A673 (cell line): ENCODE results near the gene SLC16A11. TPM values are rescaled to one million over a fixed set of nuclear protein-coding genes. Genes with fewer than 3 reads are reported as not detected.

Source experiments
- BruUV-seq: library from RNA; stranded (reverse); fragments of 400-500 nt; replicated peaks from 2 replicates; lab custom pipeline; 2021; lab: Mats Ljungman, UMichigan
- CTCF ChIA-PET: fragments of 300-600 bp; sonication (Branson Sonifier 250); formaldehyde crosslinking; loops from one replicate; lab custom pipeline; 2022; ENCODE audit warnings: antibody characterized with exemption; lab: Charles Lee
- POLR2A ChIA-PET: fragments of 300-600 bp; sonication (Branson Sonifier 250); formaldehyde crosslinking; loops from one replicate; lab custom pipeline; 2022; ENCODE audit warnings: antibody characterized with exemption; ENCODE audit not compliant: low non-redundant PET; lab: Charles Lee
- DNase-seq: peaks from one replicate; pipeline ENCODE4 v3.0.0-alpha.2; 2015; ENCODE audit warnings: low spot score
- H3K27ac ChIP-seq: fragments of 200-600 bp; sonication (generic); 2 replicates; pipeline ENCODE4 v1.5.1; 2016; ENCODE audit warnings: mixed run types, low read depth, mild to moderate bottlenecking, mixed read lengths, antibody characterized with exemption, low read length; ENCODE audit not compliant: poor library complexity, severe bottlenecking
- H3K27me3 ChIP-seq: fragments of 200-600 bp; sonication (generic); replicated peaks from 2 replicates; pipeline ENCODE4 v1.6.1; 2017; ENCODE audit warnings: mixed run types, low read depth, mild to moderate bottlenecking, mixed read lengths, antibody characterized with exemption, low read length; ENCODE audit not compliant: insufficient read depth, poor library complexity
- H3K36me3 ChIP-seq: fragments of 200-600 bp; sonication (generic); 2 replicates; pipeline ENCODE4 v1.6.1; 2016; ENCODE audit warnings: mixed run types, mild to moderate bottlenecking, mixed read lengths, antibody characterized with exemption, low read length; ENCODE audit not compliant: insufficient read depth, poor library complexity, severe bottlenecking
- H3K4me1 ChIP-seq: fragments of 200-600 bp; sonication (generic); 2 replicates; pipeline ENCODE4 v1.6.1; 2017; ENCODE audit warnings: mixed run types, mild to moderate bottlenecking, mixed read lengths, antibody characterized with exemption, low read length; ENCODE audit not compliant: insufficient read depth, poor library complexity, severe bottlenecking
- H3K4me3 ChIP-seq: fragments of 200-600 bp; sonication (generic); 2 replicates; pipeline ENCODE4 v1.5.1; 2016; ENCODE audit warnings: low read depth, mixed run types, mild to moderate bottlenecking, mixed read lengths, low read length; ENCODE audit not compliant: poor library complexity, severe bottlenecking
- H3K9me3 ChIP-seq: fragments of 200-600 bp; sonication (generic); 2 replicates; pipeline ENCODE4 v1.6.1; 2016; ENCODE audit warnings: mixed run types, low read depth, mild to moderate bottlenecking, mixed read lengths, antibody characterized with exemption, low read length; ENCODE audit not compliant: poor library complexity, severe bottlenecking
- EZH2 ChIP-seq: fragments of 200-600 bp; sonication (generic); IDR thresholded peaks from 2 replicates; pipeline ENCODE4 v1.6.1; 2017; ENCODE audit warnings: borderline replicate concordance, low read depth, mild to moderate bottlenecking, mixed read lengths, antibody characterized with exemption, low read length; ENCODE audit not compliant: poor library complexity, severe bottlenecking
- intact Hi-C: fragments of 100-400 bp; cut with micrococcal nuclease; formaldehyde crosslinking; loops from one replicate; pipeline ENCODE4 v1.10.0; 2022; ENCODE audit not compliant: unreplicated experiment
- total RNA-seq: library from RNA; stranded (reverse); gene quantifications from 2 replicates; pipeline ENCODE4 v1.2.3, GENCODE V29; 2021
- TF ChIP-seq, protein P1 (sequence below): fragments of 300-800, 200-600 bp; sonication (generic); conservative IDR thresholded peaks from 2 replicates; pipeline ENCODE4 v1.5.1; 2017; ENCODE audit warnings: low read depth, mild to moderate bottlenecking, antibody characterized with exemption, low read length, moderate library complexity, mixed read lengths

SLC16A11 gene
- total RNA-seq, 1 experiment from 2014 or later = 0.47 TPM

DNA sequence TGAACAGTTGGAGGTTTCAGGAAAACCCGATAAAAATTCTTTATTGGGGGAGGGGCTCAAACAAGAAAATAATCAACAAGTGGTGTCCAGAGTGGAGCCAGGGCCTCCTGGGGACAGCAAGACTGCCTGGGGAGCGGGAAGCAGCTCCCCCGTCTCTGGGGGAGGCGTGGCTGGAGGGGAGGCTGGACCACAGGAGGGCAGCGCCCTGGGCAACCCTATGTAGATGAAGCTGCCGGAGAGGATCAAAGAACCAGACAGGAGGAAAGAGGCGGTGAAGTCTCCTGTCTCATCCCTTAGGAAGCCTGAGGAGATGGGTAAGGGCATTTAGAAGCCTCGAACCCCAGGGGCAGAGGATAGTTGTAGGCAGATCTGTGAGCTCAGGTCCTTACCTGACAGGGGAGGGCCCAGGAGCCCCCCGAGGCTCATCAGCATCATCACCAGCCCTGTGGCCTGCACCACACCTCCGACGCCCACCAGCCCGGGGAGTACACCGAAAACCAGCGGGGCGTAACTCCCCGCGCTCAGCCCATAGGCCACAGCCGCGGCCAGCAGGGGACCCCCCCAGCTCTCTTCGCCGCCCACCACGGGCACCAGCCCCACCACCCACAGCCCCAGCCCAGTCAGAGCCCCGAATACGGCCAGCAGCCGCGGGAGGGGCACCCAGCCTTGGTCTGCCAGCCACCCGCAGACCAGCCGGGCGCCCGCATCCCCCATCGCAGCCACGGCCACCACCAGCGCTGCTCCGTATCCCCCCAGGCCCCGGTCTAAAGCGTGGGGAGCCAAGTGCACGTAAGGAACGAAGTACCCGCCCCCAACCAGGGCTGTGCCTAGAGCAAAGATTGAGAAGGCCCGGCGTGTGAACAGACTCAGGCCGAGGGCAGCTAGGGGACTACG is 2.0 kb downstream of the SLC16A11 start:
- BruUV-seq = TSS peak; percentile 30
- DNase-seq = peak; percentile 38
- peak overlapping the region; percentile 54 for H3K4me3 ChIP-seq
- no peaks in the 10 kb centered on the region for H3K27me3 ChIP-seq
- intact Hi-C loops = loop anchor here (10.0 kb wide), 1 partner anchor 643 kb away; the partner anchor contains the start of genes TP53 and WRAP53
- ChIA-PET POLR2A (no interaction called here), CTCF (interaction anchor here (2.9 kb wide), 1 partner anchor 91 kb away, joined by 7 read pairs; no protein-coding TSS in a partner anchor)
- no peaks in the 10 kb centered on the region for H3K36me3 ChIP-seq
- H3K9me3 ChIP-seq = no peaks in the 10 kb centered on the region
- peaks cover 22% of the 10 kb centered on the region for H3K4me1 ChIP-seq
- TF ChIP-seq, protein P1, sequence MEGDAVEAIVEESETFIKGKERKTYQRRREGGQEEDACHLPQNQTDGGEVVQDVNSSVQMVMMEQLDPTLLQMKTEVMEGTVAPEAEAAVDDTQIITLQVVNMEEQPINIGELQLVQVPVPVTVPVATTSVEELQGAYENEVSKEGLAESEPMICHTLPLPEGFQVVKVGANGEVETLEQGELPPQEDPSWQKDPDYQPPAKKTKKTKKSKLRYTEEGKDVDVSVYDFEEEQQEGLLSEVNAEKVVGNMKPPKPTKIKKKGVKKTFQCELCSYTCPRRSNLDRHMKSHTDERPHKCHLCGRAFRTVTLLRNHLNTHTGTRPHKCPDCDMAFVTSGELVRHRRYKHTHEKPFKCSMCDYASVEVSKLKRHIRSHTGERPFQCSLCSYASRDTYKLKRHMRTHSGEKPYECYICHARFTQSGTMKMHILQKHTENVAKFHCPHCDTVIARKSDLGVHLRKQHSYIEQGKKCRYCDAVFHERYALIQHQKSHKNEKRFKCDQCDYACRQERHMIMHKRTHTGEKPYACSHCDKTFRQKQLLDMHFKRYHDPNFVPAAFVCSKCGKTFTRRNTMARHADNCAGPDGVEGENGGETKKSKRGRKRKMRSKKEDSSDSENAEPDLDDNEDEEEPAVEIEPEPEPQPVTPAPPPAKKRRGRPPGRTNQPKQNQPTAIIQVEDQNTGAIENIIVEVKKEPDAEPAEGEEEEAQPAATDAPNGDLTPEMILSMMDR = no peak
- H3K27ac ChIP-seq = peak overlapping the region; percentile 37

DNA sequence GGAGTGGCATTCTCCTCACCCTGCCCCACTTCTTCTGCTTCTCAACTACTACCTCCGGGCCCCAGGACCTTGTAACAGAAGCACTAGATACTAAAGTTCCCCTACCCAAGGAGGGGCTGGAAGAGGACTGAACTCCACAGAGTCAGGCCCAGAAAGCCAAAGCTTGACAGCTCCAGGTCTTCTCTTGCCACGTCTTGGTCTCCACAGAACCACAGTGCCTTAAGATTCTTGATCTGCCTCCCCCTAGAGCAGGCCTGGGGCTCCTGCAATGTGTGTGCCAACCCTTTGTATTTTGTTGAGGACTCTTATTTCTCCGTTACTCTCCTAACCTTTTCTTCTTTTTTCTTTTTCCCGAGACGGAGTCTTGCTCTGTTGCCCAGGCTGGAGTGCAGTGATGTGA is 4.1 kb downstream of the SLC16A11 start:
- Histone ChIP-seq H3K4me3 (no peak overlapping the region), H3K27ac (no peak overlapping the region), H3K9me3 (no peaks in the 10 kb centered on the region), H3K4me1 (peaks cover 22% of the 10 kb centered on the region), H3K27me3 (no peaks in the 10 kb centered on the region), H3K36me3 (no peaks in the 10 kb centered on the region)
- ChIA-PET POLR2A (no interaction called here), CTCF (interaction anchor here (0.6 kb wide), 1 partner anchor 96 kb away, joined by 6 read pairs; no protein-coding TSS in a partner anchor)
- TF ChIP-seq, protein P1 = no peak
- no peak for TF ChIP-seq EZH2
- BruUV-seq = no TSS peak
- no peak for DNase-seq
- intact Hi-C loops = loop anchor here (10.0 kb wide), 1 partner anchor 645 kb away; the partner anchor contains the start of genes TP53 and WRAP53

- ChIA-PET CTCF (interaction anchor here (0.6 to 0.7 kb wide), 3 partner anchors 95 to 1372 kb away, joined by 3 read pairs; no protein-coding TSS in a partner anchor), POLR2A (no interaction called here)
- H3K4me3 ChIP-seq = no peak overlapping the region
- TF ChIP-seq EZH2 = no peak
- TF ChIP-seq, protein P1 = no peak
- BruUV-seq = no TSS peak
- no peaks in the 10 kb centered on the region for H3K9me3 ChIP-seq
- intact Hi-C loops = no loop called here
- no peaks in the 10 kb centered on the region for H3K27me3 ChIP-seq
- no peaks in the 10 kb centered on the region for H3K36me3 ChIP-seq
- H3K4me1 ChIP-seq = peaks cover 13% of the 10 kb centered on the region
- no peak for DNase-seq
- no peak overlapping the region for H3K27ac ChIP-seq
Observed at GRCh38 chr17:7038025-7038862, 5.6 kb downstream of the SLC16A11 start.
